ENCODE measurements around the gene IFT43.

- no peak for TF ChIP-seq POLR2AphosphoS5 (IDR thresholded peaks at IDR 0.05; ENCODE audit: insufficient read depth, low read depth, low read length)
- TF ChIP-seq EZH2 (IDR thresholded peaks at IDR 0.05; ENCODE audit: borderline replicate concordance, low read depth, low read length, severe bottlenecking), result no peak
- TF ChIP-seq, protein P1, sequence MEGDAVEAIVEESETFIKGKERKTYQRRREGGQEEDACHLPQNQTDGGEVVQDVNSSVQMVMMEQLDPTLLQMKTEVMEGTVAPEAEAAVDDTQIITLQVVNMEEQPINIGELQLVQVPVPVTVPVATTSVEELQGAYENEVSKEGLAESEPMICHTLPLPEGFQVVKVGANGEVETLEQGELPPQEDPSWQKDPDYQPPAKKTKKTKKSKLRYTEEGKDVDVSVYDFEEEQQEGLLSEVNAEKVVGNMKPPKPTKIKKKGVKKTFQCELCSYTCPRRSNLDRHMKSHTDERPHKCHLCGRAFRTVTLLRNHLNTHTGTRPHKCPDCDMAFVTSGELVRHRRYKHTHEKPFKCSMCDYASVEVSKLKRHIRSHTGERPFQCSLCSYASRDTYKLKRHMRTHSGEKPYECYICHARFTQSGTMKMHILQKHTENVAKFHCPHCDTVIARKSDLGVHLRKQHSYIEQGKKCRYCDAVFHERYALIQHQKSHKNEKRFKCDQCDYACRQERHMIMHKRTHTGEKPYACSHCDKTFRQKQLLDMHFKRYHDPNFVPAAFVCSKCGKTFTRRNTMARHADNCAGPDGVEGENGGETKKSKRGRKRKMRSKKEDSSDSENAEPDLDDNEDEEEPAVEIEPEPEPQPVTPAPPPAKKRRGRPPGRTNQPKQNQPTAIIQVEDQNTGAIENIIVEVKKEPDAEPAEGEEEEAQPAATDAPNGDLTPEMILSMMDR (IDR thresholded peaks at IDR 0.05; ENCODE audit: extremely low read depth in 1 of 2, insufficient read depth in 1 of 2, low read depth in 1 of 2, low read length in 2 of 2), result no peak
- TF ChIP-seq POLR2A (IDR thresholded peaks at IDR 0.05; ENCODE audit: low read depth, low read length), result no peak
Observed at GRCh38 chr14:75959031-75959430, 26.5 kb upstream of the IFT43 start.
